GM12878 (cell line): ENCODE data around the gene RBM10. TPM values are rescaled to one million over a fixed set of nuclear protein-coding genes. Genes with fewer than 3 reads are reported as not detected.

Experiments used
- EP300 ChIP-seq, 2 experiments: fragments of 150-350 bp in 1 of 2; IDR thresholded peaks; 2 replicates each; pipeline ENCODE4 v1.6.1; 2011 to 2012; ENCODE audit warnings: low read depth in 2 of 2, low read length in 2 of 2, borderline replicate concordance in 1 of 2, improper control_type of control experiment in 1 of 2, inconsistent platforms in 1 of 2; ENCODE audit not compliant: control insufficient read depth in 1 of 2
- HCFC1 ChIP-seq: fragments of 150-350 bp; IDR thresholded peaks from 2 replicates; pipeline ENCODE4 v1.6.1; 2014; ENCODE audit warnings: low read length
- HDAC6 ChIP-seq: fragments of 200-600 bp; sonication (generic); IDR thresholded peaks from one replicate; pipeline ENCODE4 v1.8.0; 2017; ENCODE audit warnings: antibody characterized with exemption; ENCODE audit not compliant: unreplicated experiment
- KDM1A ChIP-seq: fragments of 200-600 bp; sonication (generic); IDR thresholded peaks from 2 replicates; pipeline ENCODE4 v1.6.1; 2016; ENCODE audit warnings: borderline replicate concordance
- LARP7 ChIP-seq: fragments of 450-650 bp; IDR thresholded peaks from 2 replicates; pipeline ENCODE4 v1.6.1; 2017; ENCODE audit warnings: mild to moderate bottlenecking
- NRF1 ChIP-seq: conservative IDR thresholded peaks from 2 replicates; pipeline ENCODE4 v1.6.1; 2011; ENCODE audit warnings: mild to moderate bottlenecking, low read depth, low read length, improper control_type of control experiment
- SUPT20H ChIP-seq: IDR thresholded peaks from 2 replicates; pipeline ENCODE4 v1.6.1; 2011; ENCODE audit warnings: low read depth, mild to moderate bottlenecking, low read length, moderate library complexity, borderline replicate concordance; ENCODE audit not compliant: control insufficient read depth
- SUZ12 ChIP-seq: fragments of 200-600 bp; sonication (generic); IDR thresholded peaks from one replicate; pipeline ENCODE4 v1.6.1; 2018; ENCODE audit warnings: antibody characterized with exemption, mild to moderate bottlenecking; ENCODE audit not compliant: unreplicated experiment
- TCF7 ChIP-seq: IDR thresholded peaks from 2 replicates; pipeline ENCODE4 v1.6.1; 2014; ENCODE audit warnings: antibody characterized with exemption, borderline replicate concordance
- polyA plus RNA-seq, 11 experiments: library from polyadenylated mRNA; depleted of rRNA in 4 of 11; unstranded in 6 of 11; stranded (reverse) in 5 of 11; fragments of >200 nt; fragmentation: Nextera tagmentation in 4 of 11; fragmentation: Illumina TruSeq in 1 of 11; extraction: Ambion mirVana in 4 of 11; extraction: Trizol in 1 of 11; gene quantifications; 1 replicate in 1 of 11; 2 replicates in 10 of 11; pipeline versions ENCODE4 v1.2.1 to v1.2.3, GENCODE V29; 2011 to 2016; ENCODE audit warnings: inconsistent platforms in 2 of 11, missing spikeins in 2 of 11, low read depth in 1 of 11
- small RNA-seq: library from RNA; depleted of rRNA; stranded (forward); fragments of <200 nt; gene quantifications from one replicate; pipeline ENCODE3, GENCODE V24; 2014
- total RNA-seq, 4 experiments: library from RNA; depleted of rRNA in 3 of 4; stranded (reverse); fragments of >200 nt in 3 of 4; fragmentation: Illumina TruSeq in 1 of 4; extraction: Trizol in 1 of 4; gene quantifications; 2 replicates each; pipeline versions ENCODE4 v1.2.1 to v1.2.3, GENCODE V29; 2013 to 2021

The RBM10 gene
- total and polyA plus RNA-seq, 10 of the 15 experiments (the other 5 are each of a cell fraction or from before 2014, with no cell fraction given): 1.4 to 60.0 (median 29.8) TPM

- TF ChIP-seq SUPT20H (no peak), HCFC1 (no peak), LARP7 (no peak), NRF1 (no peak), SUZ12 (no peak), KDM1A (no peak), TCF7 (no peak), EP300 (IDR thresholded peaks at IDR 0.05; ENCODE audit: borderline replicate concordance in 1 of 2, control insufficient read depth in 1 of 2, low read depth in 2 of 2, low read length in 2 of 2) (no peak), HDAC6 (no peak)
Observed at GRCh38 chrX:47235691-47236103, 90.7 kb downstream of the RBM10 start (continued).

Small RNA genes within 50 kb of the gene (small RNA-seq; reads per million reads assigned to genes)
- gene RNU12-2P: not detected

Other genes starting within 250 kb of the RBM10 start
- gene JADE3, start 232.8 kb upstream of the RBM10 start, total RNA-seq (2014; rRNA removed): 0.51 and 0.54 TPM in 2 replicates
- gene JADE3, start 232.8 kb upstream of the RBM10 start, total RNA-seq (2014; rRNA removed; fragmentation: Illumina TruSeq; extraction: Trizol): 0.51 and 0.63 TPM in 2 replicates
- gene JADE3, start 232.8 kb upstream of the RBM10 start, total RNA-seq (2021): 0.80 and 0.88 TPM in 2 replicates
- gene JADE3, start 232.8 kb upstream of the RBM10 start, polyA plus RNA-seq (2011; rRNA removed): 12.9 and 13.0 TPM in 2 replicates
- gene JADE3, start 232.8 kb upstream of the RBM10 start, polyA plus RNA-seq (2014; fragmentation: Illumina TruSeq; extraction: Trizol): 0.75 and 0.82 TPM in 2 replicates
- under 1 TPM; 0.06 to 0.13 TPM for gene JADE3, start 232.8 kb upstream of the RBM10 start, polyA plus RNA-seq (2014; fragmentation: Nextera tagmentation; extraction: Ambion mirVana)
- gene JADE3, start 232.8 kb upstream of the RBM10 start, polyA plus RNA-seq (2014; rRNA removed): 0.32 and 0.39 TPM in 2 replicates
- gene JADE3, start 232.8 kb upstream of the RBM10 start, polyA plus RNA-seq (2016; fragmentation: Nextera tagmentation; extraction: Ambion mirVana): under 1 TPM; 0.67 to 0.78 TPM
- not detected in 2 replicates for gene RGN, start 66.8 kb upstream of the RBM10 start, total RNA-seq (2014; rRNA removed)
- not detected in 2 replicates for gene RGN, start 66.8 kb upstream of the RBM10 start, total RNA-seq (2014; rRNA removed; fragmentation: Illumina TruSeq; extraction: Trizol)
- gene RGN, start 66.8 kb upstream of the RBM10 start, total RNA-seq (2021): 0.13 and 0.15 TPM in 2 replicates
- not detected in 2 replicates for gene RGN, start 66.8 kb upstream of the RBM10 start, polyA plus RNA-seq (2011; rRNA removed)
- not detected in 2 replicates for gene RGN, start 66.8 kb upstream of the RBM10 start, polyA plus RNA-seq (2014; fragmentation: Illumina TruSeq; extraction: Trizol)
- gene RGN, start 66.8 kb upstream of the RBM10 start, polyA plus RNA-seq (2014; fragmentation: Nextera tagmentation; extraction: Ambion mirVana): not detected
- not detected in 2 replicates for gene RGN, start 66.8 kb upstream of the RBM10 start, polyA plus RNA-seq (2014; rRNA removed)
- not detected for gene RGN, start 66.8 kb upstream of the RBM10 start, polyA plus RNA-seq (2016; fragmentation: Nextera tagmentation; extraction: Ambion mirVana)
- 179 and 202 TPM in 2 replicates for gene NDUFB11, start 519 bp upstream of the RBM10 start, total RNA-seq (2014; rRNA removed)
- 51.2 and 60.8 TPM in 2 replicates for gene NDUFB11, start 519 bp upstream of the RBM10 start, total RNA-seq (2014; rRNA removed; fragmentation: Illumina TruSeq; extraction: Trizol)
- 101 and 106 TPM in 2 replicates for gene NDUFB11, start 519 bp upstream of the RBM10 start, total RNA-seq (2021)
- gene NDUFB11, start 519 bp upstream of the RBM10 start, polyA plus RNA-seq (2011; rRNA removed): 27.3 and 53.4 TPM in 2 replicates
- gene NDUFB11, start 519 bp upstream of the RBM10 start, polyA plus RNA-seq (2014; fragmentation: Illumina TruSeq; extraction: Trizol): 41.5 and 42.5 TPM in 2 replicates
- gene NDUFB11, start 519 bp upstream of the RBM10 start, polyA plus RNA-seq (2014; fragmentation: Nextera tagmentation; extraction: Ambion mirVana): 10 to 100 TPM; 16.1 to 44.5 TPM
- gene NDUFB11, start 519 bp upstream of the RBM10 start, polyA plus RNA-seq (2014; rRNA removed): 164 and 211 TPM in 2 replicates
- gene NDUFB11, start 519 bp upstream of the RBM10 start, polyA plus RNA-seq (2016; fragmentation: Nextera tagmentation; extraction: Ambion mirVana): 100 to 1,000 TPM; 197 to 199 TPM
- 228 and 255 TPM in 2 replicates for gene UBA1, start 48.6 kb downstream of the RBM10 start, total RNA-seq (2014; rRNA removed)
- gene UBA1, start 48.6 kb downstream of the RBM10 start, total RNA-seq (2014; rRNA removed; fragmentation: Illumina TruSeq; extraction: Trizol): 60.1 and 64.7 TPM in 2 replicates
- 296 and 314 TPM in 2 replicates for gene UBA1, start 48.6 kb downstream of the RBM10 start, total RNA-seq (2021)
- gene UBA1, start 48.6 kb downstream of the RBM10 start, polyA plus RNA-seq (2011; rRNA removed): 96.5 and 271 TPM in 2 replicates
- gene UBA1, start 48.6 kb downstream of the RBM10 start, polyA plus RNA-seq (2014; fragmentation: Illumina TruSeq; extraction: Trizol): 121 and 180 TPM in 2 replicates
- gene UBA1, start 48.6 kb downstream of the RBM10 start, polyA plus RNA-seq (2014; fragmentation: Nextera tagmentation; extraction: Ambion mirVana): 10 to 100 TPM; 60.4 to 79.9 TPM
- 225 and 247 TPM in 2 replicates for gene UBA1, start 48.6 kb downstream of the RBM10 start, polyA plus RNA-seq (2014; rRNA removed)
- 100 to 1,000 TPM; 208 to 229 TPM for gene UBA1, start 48.6 kb downstream of the RBM10 start, polyA plus RNA-seq (2016; fragmentation: Nextera tagmentation; extraction: Ambion mirVana)
- 45.6 and 45.7 TPM in 2 replicates for gene CDK16, start 73.5 kb downstream of the RBM10 start, total RNA-seq (2014; rRNA removed)
- 32.0 and 32.1 TPM in 2 replicates for gene CDK16, start 73.5 kb downstream of the RBM10 start, total RNA-seq (2014; rRNA removed; fragmentation: Illumina TruSeq; extraction: Trizol)
- gene CDK16, start 73.5 kb downstream of the RBM10 start, total RNA-seq (2021): 63.5 and 64.5 TPM in 2 replicates
- 36.5 and 75.1 TPM in 2 replicates for gene CDK16, start 73.5 kb downstream of the RBM10 start, polyA plus RNA-seq (2011; rRNA removed)
- 41.4 and 50.7 TPM in 2 replicates for gene CDK16, start 73.5 kb downstream of the RBM10 start, polyA plus RNA-seq (2014; fragmentation: Illumina TruSeq; extraction: Trizol)
- gene CDK16, start 73.5 kb downstream of the RBM10 start, polyA plus RNA-seq (2014; fragmentation: Nextera tagmentation; extraction: Ambion mirVana): 1 to 10 TPM; 2.4 to 4.1 TPM
- gene CDK16, start 73.5 kb downstream of the RBM10 start, polyA plus RNA-seq (2014; rRNA removed): 57.1 and 64.1 TPM in 2 replicates
- gene CDK16, start 73.5 kb downstream of the RBM10 start, polyA plus RNA-seq (2016; fragmentation: Nextera tagmentation; extraction: Ambion mirVana): 10 to 100 TPM; 43.7 to 52.7 TPM
- 15.8 and 20.0 TPM in 2 replicates for gene USP11, start 87.8 kb downstream of the RBM10 start, total RNA-seq (2014; rRNA removed)
- gene USP11, start 87.8 kb downstream of the RBM10 start, total RNA-seq (2014; rRNA removed; fragmentation: Illumina TruSeq; extraction: Trizol): 13.1 and 14.6 TPM in 2 replicates
- 37.5 and 42.3 TPM in 2 replicates for gene USP11, start 87.8 kb downstream of the RBM10 start, total RNA-seq (2021)
- 9.1 and 24.7 TPM in 2 replicates for gene USP11, start 87.8 kb downstream of the RBM10 start, polyA plus RNA-seq (2011; rRNA removed)
- gene USP11, start 87.8 kb downstream of the RBM10 start, polyA plus RNA-seq (2014; fragmentation: Illumina TruSeq; extraction: Trizol): 19.9 and 21.0 TPM in 2 replicates
- 1 to 10 TPM; 3.3 to 5.9 TPM for gene USP11, start 87.8 kb downstream of the RBM10 start, polyA plus RNA-seq (2014; fragmentation: Nextera tagmentation; extraction: Ambion mirVana)
- 21.8 and 25.1 TPM in 2 replicates for gene USP11, start 87.8 kb downstream of the RBM10 start, polyA plus RNA-seq (2014; rRNA removed)
- gene USP11, start 87.8 kb downstream of the RBM10 start, polyA plus RNA-seq (2016; fragmentation: Nextera tagmentation; extraction: Ambion mirVana): 10 to 100 TPM; 42.5 to 44.0 TPM
- gene ZNF157, start 225.4 kb downstream of the RBM10 start, total RNA-seq (2014; rRNA removed): 0.06 and 0.16 TPM in 2 replicates
- gene ZNF157, start 225.4 kb downstream of the RBM10 start, total RNA-seq (2014; rRNA removed; fragmentation: Illumina TruSeq; extraction: Trizol): 0.14 and 0.18 TPM in 2 replicates
- gene ZNF157, start 225.4 kb downstream of the RBM10 start, total RNA-seq (2021): 0.11 TPM in 1 of 2 replicates, not detected in the other
- 0.08 and 0.23 TPM in 2 replicates for gene ZNF157, start 225.4 kb downstream of the RBM10 start, polyA plus RNA-seq (2011; rRNA removed)
- 0.16 TPM in 2 replicates for gene ZNF157, start 225.4 kb downstream of the RBM10 start, polyA plus RNA-seq (2014; fragmentation: Illumina TruSeq; extraction: Trizol)
- gene ZNF157, start 225.4 kb downstream of the RBM10 start, polyA plus RNA-seq (2014; fragmentation: Nextera tagmentation; extraction: Ambion mirVana): under 1 TPM in 1 of 2 experiments, not detected in 1; 0.05 TPM
- gene ZNF157, start 225.4 kb downstream of the RBM10 start, polyA plus RNA-seq (2014; rRNA removed): 0.13 TPM in 1 of 2 replicates, not detected in the other
- gene ZNF157, start 225.4 kb downstream of the RBM10 start, polyA plus RNA-seq (2016; fragmentation: Nextera tagmentation; extraction: Ambion mirVana): under 1 TPM in 1 of 2 experiments, not detected in 1; 0.16 TPM